Natural killer cell (primary cell): ENCODE measurements around the gene PDE8A. TPM values are rescaled to one million over a fixed set of nuclear protein-coding genes. Genes with fewer than 3 reads are reported as not detected.

Experiments used
- ATAC-seq, 3 donors: fragments of 150-1000 bp in 2 of 3; fragments of 200-7000 bp in 1 of 3; cut with Tn5 transposase; 1 replicate in 1 of 3; 2 replicates in 2 of 3; pipeline ENCODE4 v1.10.0; 2021; ENCODE audit warnings: mild to moderate bottlenecking in 2 of 3, moderate library complexity in 2 of 3
- DNase-seq, 2 donors: peaks; one replicate each; pipeline versions ENCODE4 v3.0.0 to v3.0.0-alpha.2; 2013 to 2021; ENCODE audit warnings: mixed read lengths in 1 of 2
- H3K27ac ChIP-seq: one replicate; pipeline ENCODE4 v1.5.1; 2013; ENCODE audit warnings: mild to moderate bottlenecking, low read length
- H3K27me3 ChIP-seq: one replicate; pipeline ENCODE4 v1.6.1; 2013; ENCODE audit warnings: low read length; ENCODE audit not compliant: control insufficient read depth, insufficient read depth
- H3K36me3 ChIP-seq: one replicate; pipeline ENCODE4 v1.6.1; 2013; ENCODE audit warnings: low read length; ENCODE audit not compliant: control insufficient read depth, insufficient read depth
- H3K4me1 ChIP-seq: one replicate; pipeline ENCODE4 v1.6.1; 2013; ENCODE audit warnings: low read length; ENCODE audit not compliant: control insufficient read depth, insufficient read depth
- H3K4me3 ChIP-seq: one replicate; pipeline ENCODE4 v1.5.1; 2013; ENCODE audit warnings: low read length
- H3K9me3 ChIP-seq: one replicate; pipeline ENCODE4 v1.6.1; 2013; ENCODE audit warnings: low read length; ENCODE audit not compliant: control insufficient read depth, insufficient read depth
- H3K27ac Mint-ChIP-seq, 2 donors: one replicate each; pipeline ENCODE4 v1.8.0; 2022; ENCODE audit warnings: mild to moderate bottlenecking in 2 of 2, mixed read lengths in 2 of 2, moderate library complexity in 1 of 2
- H3K27me3 Mint-ChIP-seq, 2 donors: one replicate each; pipeline ENCODE4 v1.8.0; 2022; ENCODE audit warnings: low read depth in 2 of 2, mixed read lengths in 2 of 2
- H3K36me3 Mint-ChIP-seq: one replicate; pipeline ENCODE4 v1.8.0; 2022; ENCODE audit warnings: mixed read lengths
- H3K4me1 Mint-ChIP-seq, 2 donors: one replicate each; pipeline ENCODE4 v1.8.0; 2022; ENCODE audit warnings: mixed read lengths in 2 of 2
- H3K4me3 Mint-ChIP-seq: one replicate; pipeline ENCODE4 v1.8.0; 2022; ENCODE audit warnings: mild to moderate bottlenecking, moderate library complexity, mixed read lengths
- H3K9me3 Mint-ChIP-seq, 2 donors: one replicate each; pipeline ENCODE4 v1.8.0; 2022; ENCODE audit warnings: mixed read lengths in 2 of 2
- CTCF ChIP-seq: fragments of 200-600 bp; IDR thresholded peaks from one replicate; pipeline ENCODE4 v1.8.0; 2022; ENCODE audit warnings: antibody characterized with exemption
- WGBS: methylation state at CpG from one replicate; pipeline ENCODE4 v1.1.7; 2013; ENCODE audit warnings: missing lambda C conversion rate; ENCODE audit not compliant: insufficient coverage; 5-methylcytosine and 5-hydroxymethylcytosine counted together
- intact Hi-C: fragments of 100-400 bp; cut with micrococcal nuclease; formaldehyde crosslinking; loops from one replicate; pipeline ENCODE4 v1.14.2; 2022
- total RNA-seq, 4 donors: library from RNA; stranded (reverse); fragments of 120-200 nt in 1 of 4; gene quantifications; one replicate each; pipeline versions ENCODE4 v1.2.3 to v1.2.4, GENCODE V29; 2013 to 2022

PDE8A gene
- total RNA-seq, 3 donors from 2014 or later (not counting 1 experiment from before 2014, with no cell fraction given), result 21.0 to 24.2 (median 23.8) TPM

DNA sequence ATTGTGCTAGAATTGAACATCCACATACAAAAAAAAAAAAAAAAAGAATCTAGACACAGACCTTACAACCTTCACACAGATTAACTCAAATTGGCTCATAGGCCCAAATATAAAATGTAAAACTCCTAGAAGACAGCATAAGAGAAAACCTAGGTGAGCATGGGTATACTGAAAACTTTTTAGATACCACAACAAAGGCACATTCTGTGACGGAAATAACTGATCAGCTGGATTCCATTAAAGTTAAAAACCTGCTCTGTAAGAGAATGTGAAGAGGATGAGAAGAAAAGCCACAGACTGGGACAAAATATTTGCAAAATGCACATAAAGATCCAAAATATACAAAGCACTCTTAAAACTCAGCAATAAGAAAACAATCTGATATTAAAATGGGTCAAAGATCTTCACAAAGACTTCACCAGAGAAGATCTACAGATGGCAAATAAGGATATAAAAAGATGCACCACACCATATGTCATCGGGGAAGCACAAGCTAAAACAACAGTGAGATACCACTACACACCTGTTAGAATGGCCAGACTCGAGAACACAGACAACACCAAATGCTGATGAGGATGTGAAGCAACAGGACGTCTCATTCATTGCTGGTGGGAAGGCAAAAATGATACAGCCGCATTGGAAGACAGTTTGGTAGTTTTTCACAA is 167.9 kb downstream of the PDE8A start:
- 78% methylated on average over 4 of the region's 5 CpGs for WGBS
- Histone ChIP-seq H3K27me3 (no peaks in the 10 kb centered on the region), H3K27ac (no peak overlapping the region), H3K4me3 (no peak overlapping the region), H3K4me1 (no peaks in the 10 kb centered on the region), H3K9me3 (no peaks in the 10 kb centered on the region), H3K36me3 (no peaks in the 10 kb centered on the region)
- intact Hi-C loops, result no loop called here
- Mint-ChIP-seq H3K27me3 (peaks cover 11 to 19% of the 10 kb centered on the region in 2 donors), H3K4me1 (no peaks in the 10 kb centered on the region), H3K9me3 (peaks cover 2% of the 10 kb centered on the region in 2 donors), H3K27ac (no peak overlapping the region), H3K36me3 (no peaks in the 10 kb centered on the region), H3K4me3 (no peak overlapping the region)
- ATAC-seq (no peak), DNase-seq (peak in 1 of 2 donors; percentile 28)
- no peak for TF ChIP-seq CTCF

DNA sequence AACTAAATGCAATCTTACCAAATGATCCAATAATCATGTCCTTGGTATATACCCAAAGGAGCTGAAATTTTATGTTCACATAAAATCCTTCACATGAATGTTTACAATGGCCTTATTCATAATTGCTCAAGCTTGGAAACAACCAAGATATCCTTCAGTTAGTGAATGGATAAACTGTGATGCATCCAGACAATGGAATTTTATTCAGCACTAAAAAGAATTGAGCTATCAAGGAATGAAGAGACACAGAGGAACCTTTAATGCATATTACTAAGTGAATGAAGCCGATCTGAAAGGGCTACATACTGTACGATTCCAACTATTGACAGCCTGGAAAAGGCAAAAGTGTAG is 168.4 kb downstream of the PDE8A start:
- 93% methylated on average over 2 of the region's 2 CpGs for WGBS
- Histone ChIP-seq H3K27ac (no peak overlapping the region), H3K27me3 (no peaks in the 10 kb centered on the region), H3K9me3 (no peaks in the 10 kb centered on the region), H3K36me3 (no peaks in the 10 kb centered on the region), H3K4me1 (no peaks in the 10 kb centered on the region), H3K4me3 (no peak overlapping the region)
- DNase-seq (no peak), ATAC-seq (no peak)
- H3K27me3 Mint-ChIP-seq, result peaks cover 11 to 19% of the 10 kb centered on the region in 2 donors
- intact Hi-C loops, result no loop called here
- no peaks in the 10 kb centered on the region for H3K4me1 Mint-ChIP-seq
- H3K27ac Mint-ChIP-seq, result no peak overlapping the region
- TF ChIP-seq CTCF, result no peak
- no peak overlapping the region for H3K4me3 Mint-ChIP-seq
- H3K36me3 Mint-ChIP-seq, result no peaks in the 10 kb centered on the region
- H3K9me3 Mint-ChIP-seq, result peaks cover 2% of the 10 kb centered on the region in 2 donors

- peaks cover 2% of the 10 kb centered on the region in 2 donors for H3K9me3 Mint-ChIP-seq
- ATAC-seq, result no peak
- H3K27me3 Mint-ChIP-seq, result peaks cover 11 to 28% of the 10 kb centered on the region in 2 donors
- Histone ChIP-seq H3K27me3 (no peaks in the 10 kb centered on the region), H3K4me3 (no peak overlapping the region), H3K4me1 (no peaks in the 10 kb centered on the region), H3K36me3 (no peaks in the 10 kb centered on the region), H3K27ac (no peak overlapping the region), H3K9me3 (no peaks in the 10 kb centered on the region)
- no peak for TF ChIP-seq CTCF
- DNase-seq, result no peak
- no peaks in the 10 kb centered on the region for H3K36me3 Mint-ChIP-seq
- no peak overlapping the region for H3K4me3 Mint-ChIP-seq
- intact Hi-C loops, result no loop called here
- H3K4me1 Mint-ChIP-seq, result no peaks in the 10 kb centered on the region
- no peak overlapping the region for H3K27ac Mint-ChIP-seq
- WGBS, result 94% methylated on average over 4 of the region's 7 CpGs
These were observed 169.5 kb downstream of the PDE8A start for GRCh38 chr15:85151145-85151544.

GRCh38 chr15:85151861-85152260 is 170.2 kb downstream of the PDE8A start:
- WGBS, result 90% methylated on average over 2 of the region's 3 CpGs
- no peak for TF ChIP-seq CTCF

More at GRCh38 chr15:85151861-85152260, 170.2 kb downstream of the PDE8A start:
- no peaks in the 10 kb centered on the region for H3K9me3 ChIP-seq
- Mint-ChIP-seq H3K4me3 (no peak overlapping the region), H3K36me3 (no peaks in the 10 kb centered on the region), H3K27ac (no peak overlapping the region), H3K27me3 (peaks cover 11 to 31% of the 10 kb centered on the region in 2 donors), H3K4me1 (no peaks in the 10 kb centered on the region), H3K9me3 (peaks cover 2% of the 10 kb centered on the region in 2 donors)
- DNase-seq (no peak), ATAC-seq (no peak)
- H3K4me3 ChIP-seq, result no peak overlapping the region
- no peaks in the 10 kb centered on the region for H3K36me3 ChIP-seq
- no peaks in the 10 kb centered on the region for H3K27me3 ChIP-seq
- H3K4me1 ChIP-seq, result no peaks in the 10 kb centered on the region
- intact Hi-C loops, result no loop called here
- no peak overlapping the region for H3K27ac ChIP-seq
